ENCODE data around the gene GABPB1.

The GABPB1 gene

GRCh38 chr15:50241684-50242450 is 113.1 kb downstream of the GABPB1 start:
- no peak for DNase-seq (ENCODE audit: low spot score)

- DNase-seq (ENCODE audit: low spot score): no peak
Measured at GRCh38 chr15:50238255-50238654, 116.7 kb downstream of the GABPB1 start.

- no peak for DNase-seq (ENCODE audit: low spot score)
Measured at GRCh38 chr15:50236433-50236832, 118.6 kb downstream of the GABPB1 start.

- DNase-seq (ENCODE audit: low spot score): no peak
Measured at GRCh38 chr15:50235794-50236193, 119.2 kb downstream of the GABPB1 start.

- DNase-seq (ENCODE audit: low spot score): no peak
Measured at GRCh38 chr15:50234764-50235163, 120.2 kb downstream of the GABPB1 start.

- DNase-seq (ENCODE audit: low spot score): no peak
Measured at GRCh38 chr15:50233192-50233736, 121.7 kb downstream of the GABPB1 start.

- no peak for DNase-seq (ENCODE audit: low spot score)
Measured at GRCh38 chr15:50232791-50233190, 122.2 kb downstream of the GABPB1 start.

- no peak for DNase-seq (ENCODE audit: low spot score)
Measured at GRCh38 chr15:50231761-50232160, 123.2 kb downstream of the GABPB1 start.

- no peak for DNase-seq (ENCODE audit: low spot score)
Measured at GRCh38 chr15:50229336-50229735, 125.7 kb downstream of the GABPB1 start.

- DNase-seq (ENCODE audit: low spot score): no peak
Measured at GRCh38 chr15:50228866-50229265, 126.1 kb downstream of the GABPB1 start.

GRCh38 chr15:50227076-50227475 is 127.9 kb downstream of the GABPB1 start:
- DNase-seq (ENCODE audit: low spot score): no peak

GRCh38 chr15:50225938-50226337 is 129.1 kb downstream of the GABPB1 start:
- no peak for DNase-seq (ENCODE audit: low spot score)
